ENCODE measurements around the gene TMEM191C.
"Not testable (repeated sequence)": the region's sequence is repeated elsewhere in the genome, so short reads cannot be mapped to it uniquely, and the experiment has no call there.

Gene TMEM191C

GRCh38 chr22:21455334-21456089, 11.7 kb upstream of the TMEM191C start:
- Histone ChIP-seq H3K9me2 (ENCODE audit: low read depth, low read length) (no peaks in the 10 kb centered on the region), H3K4me1 (ENCODE audit: insufficient read depth, low read length, severe bottlenecking) (no peaks in the 10 kb centered on the region), H3F3A (ENCODE audit: insufficient read depth, low read length) (no peaks in the 10 kb centered on the region; the same call in 1 of the 2 replicates), H3K4me3 (ENCODE audit: low read depth, low read length, poor library complexity, severe bottlenecking) (no peak overlapping the region), H3K9me3 (ENCODE audit: low read length) (no peaks in the 10 kb centered on the region), H3K27ac (ENCODE audit: low read depth, low read length, poor library complexity, severe bottlenecking) (no peak overlapping the region), H2AFZ (ENCODE audit: low read length) (no peak overlapping the region), H3K27me3 (ENCODE audit: insufficient read depth, low read length) (no peaks in the 10 kb centered on the region), H3K79me2 (ENCODE audit: insufficient read depth, low read length) (no peaks in the 10 kb centered on the region), H3K4me2 (ENCODE audit: low read length) (no peak overlapping the region), H3K36me3 (ENCODE audit: insufficient read depth, low read length) (no peaks in the 10 kb centered on the region), H3K9ac (ENCODE audit: low read length) (no peak overlapping the region), H4K20me1 (ENCODE audit: insufficient read depth, low read length) (no peaks in the 10 kb centered on the region)
- TF ChIP-seq CTCF (IDR thresholded peaks at IDR 0.05; ENCODE audit: low read length) = no peak
- TF ChIP-seq EZH2 (IDR thresholded peaks at IDR 0.05; ENCODE audit: borderline replicate concordance, low read length) = no peak

DNA sequence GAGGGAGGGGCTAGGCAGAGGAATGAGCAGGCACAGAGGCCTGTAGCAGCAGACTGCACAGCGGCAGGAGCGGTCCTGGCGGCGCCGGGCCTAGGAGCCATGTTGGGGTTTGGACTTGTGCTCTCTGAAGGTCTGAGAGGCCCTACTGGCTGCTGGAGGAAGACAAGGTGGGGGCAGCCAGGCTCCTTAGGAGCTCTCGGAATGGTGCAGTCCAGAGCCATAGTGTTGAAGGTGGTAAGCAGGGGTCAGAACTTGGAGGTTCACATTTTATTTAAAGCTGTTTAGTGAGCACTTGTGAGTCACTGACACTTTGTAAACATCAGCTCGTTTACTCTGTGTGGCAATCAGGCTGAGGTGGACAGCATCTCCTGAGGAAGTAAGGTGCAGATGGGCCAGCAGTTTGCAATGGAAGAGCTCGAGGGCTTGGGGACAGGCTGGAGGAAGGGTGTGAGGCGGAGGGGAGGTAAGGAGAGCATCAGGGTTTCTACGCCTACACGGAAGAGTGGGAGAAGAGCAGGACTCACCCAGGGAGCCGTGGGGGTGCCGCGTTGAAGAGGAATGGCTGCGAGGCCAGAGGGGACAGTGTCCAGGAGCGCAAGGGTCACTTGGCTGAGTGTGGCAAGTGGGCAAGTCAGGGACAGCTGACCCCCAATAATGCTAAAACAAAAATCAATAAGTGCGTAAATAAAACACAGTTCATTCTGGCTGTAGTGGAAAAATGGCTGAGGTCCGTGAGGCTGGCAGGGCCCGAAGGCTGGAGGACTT, 10.0 kb upstream of the TMEM191C start:
- no peak overlapping the region for H3K4me3 ChIP-seq (ENCODE audit: low read depth, low read length, poor library complexity, severe bottlenecking)
- H3K4me2 ChIP-seq (ENCODE audit: low read length) = no peak overlapping the region
- H3K4me1 ChIP-seq (ENCODE audit: insufficient read depth, low read length, severe bottlenecking) = no peaks in the 10 kb centered on the region
- no peak overlapping the region for H2AFZ ChIP-seq (ENCODE audit: low read length)
- no peak for TF ChIP-seq EZH2 (IDR thresholded peaks at IDR 0.05; ENCODE audit: borderline replicate concordance, low read length)
- no peak for TF ChIP-seq CTCF (IDR thresholded peaks at IDR 0.05; ENCODE audit: low read length)
- no peaks in the 10 kb centered on the region for H3K9me2 ChIP-seq (ENCODE audit: low read depth, low read length)
- H4K20me1 ChIP-seq (ENCODE audit: insufficient read depth, low read length) = no peaks in the 10 kb centered on the region
- H3K9me3 ChIP-seq (ENCODE audit: low read length) = no peaks in the 10 kb centered on the region
- no peaks in the 10 kb centered on the region for H3F3A ChIP-seq (ENCODE audit: insufficient read depth, low read length)
- H3K27ac ChIP-seq (ENCODE audit: low read depth, low read length, poor library complexity, severe bottlenecking) = no peak overlapping the region
- H3K27me3 ChIP-seq (ENCODE audit: insufficient read depth, low read length) = no peaks in the 10 kb centered on the region
- H3K36me3 ChIP-seq (ENCODE audit: insufficient read depth, low read length) = no peaks in the 10 kb centered on the region
- no peak overlapping the region for H3K9ac ChIP-seq (ENCODE audit: low read length)
- no peaks in the 10 kb centered on the region for H3K79me2 ChIP-seq (ENCODE audit: insufficient read depth, low read length)

DNA sequence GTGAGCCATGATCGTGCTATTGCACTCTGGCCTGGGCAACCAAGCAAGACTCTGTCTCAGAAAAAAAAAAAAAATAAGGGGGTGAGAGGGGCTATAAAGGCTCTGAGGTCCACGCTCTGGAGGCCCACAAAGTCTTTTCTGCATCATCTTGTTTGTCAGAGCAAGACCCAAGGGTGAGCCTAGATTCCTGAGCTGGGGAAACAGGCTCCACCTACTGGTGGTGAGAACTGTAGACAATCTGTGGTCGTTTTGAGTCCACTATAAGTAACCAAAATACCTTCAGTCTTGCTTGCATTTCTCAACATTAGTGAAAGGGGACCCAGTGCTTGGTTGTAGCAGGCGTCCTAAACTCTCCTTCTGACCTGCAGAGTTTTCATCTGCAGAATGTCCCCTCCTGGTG, 4.5 kb upstream of the TMEM191C start:
- H3K4me1 ChIP-seq (ENCODE audit: insufficient read depth, low read length, severe bottlenecking); H3K27me3 ChIP-seq (ENCODE audit: insufficient read depth, low read length); H3K4me2 ChIP-seq (ENCODE audit: low read length); H3K79me2 ChIP-seq (ENCODE audit: insufficient read depth, low read length); H4K20me1 ChIP-seq (ENCODE audit: insufficient read depth, low read length); H3K36me3 ChIP-seq (ENCODE audit: insufficient read depth, low read length); H3F3A ChIP-seq (ENCODE audit: insufficient read depth, low read length); H3K4me3 ChIP-seq (ENCODE audit: low read depth, low read length, poor library complexity, severe bottlenecking); H3K9me3 ChIP-seq (ENCODE audit: low read length); H3K9ac ChIP-seq (ENCODE audit: low read length); H2AFZ ChIP-seq (ENCODE audit: low read length); H3K9me2 ChIP-seq (ENCODE audit: low read depth, low read length); H3K27ac ChIP-seq (ENCODE audit: low read depth, low read length, poor library complexity, severe bottlenecking): not testable (repeated sequence)

GRCh38 chr22:21468194-21469096, 1.3 kb downstream of the TMEM191C start:
- H3K4me2 ChIP-seq (ENCODE audit: low read length) = peak overlapping the region; percentile 29; the same call in 1 of the 2 replicates

GRCh38 chr22:21469097-21469994, 2.2 kb downstream of the TMEM191C start:
- not testable (repeated sequence) for H3K27ac ChIP-seq (ENCODE audit: low read depth, low read length, poor library complexity, severe bottlenecking); H3K4me2 ChIP-seq (ENCODE audit: low read length); H4K20me1 ChIP-seq (ENCODE audit: insufficient read depth, low read length); H3K9ac ChIP-seq (ENCODE audit: low read length); H3F3A ChIP-seq (ENCODE audit: insufficient read depth, low read length); H3K9me2 ChIP-seq (ENCODE audit: low read depth, low read length); H3K79me2 ChIP-seq (ENCODE audit: insufficient read depth, low read length); H3K4me3 ChIP-seq (ENCODE audit: low read depth, low read length, poor library complexity, severe bottlenecking); H3K4me1 ChIP-seq (ENCODE audit: insufficient read depth, low read length, severe bottlenecking); H2AFZ ChIP-seq (ENCODE audit: low read length); H3K9me3 ChIP-seq (ENCODE audit: low read length); H3K27me3 ChIP-seq (ENCODE audit: insufficient read depth, low read length); H3K36me3 ChIP-seq (ENCODE audit: insufficient read depth, low read length)

More at GRCh38 chr22:21468194-21469096, 1.3 kb downstream of the TMEM191C start:
- not testable (repeated sequence) for H2AFZ ChIP-seq (ENCODE audit: low read length); H3K79me2 ChIP-seq (ENCODE audit: insufficient read depth, low read length); H3F3A ChIP-seq (ENCODE audit: insufficient read depth, low read length); H3K36me3 ChIP-seq (ENCODE audit: insufficient read depth, low read length); H3K9me2 ChIP-seq (ENCODE audit: low read depth, low read length); H3K9ac ChIP-seq (ENCODE audit: low read length); H4K20me1 ChIP-seq (ENCODE audit: insufficient read depth, low read length); H3K27me3 ChIP-seq (ENCODE audit: insufficient read depth, low read length); H3K9me3 ChIP-seq (ENCODE audit: low read length); H3K4me1 ChIP-seq (ENCODE audit: insufficient read depth, low read length, severe bottlenecking)
- Histone ChIP-seq H3K4me3 (ENCODE audit: low read depth, low read length, poor library complexity, severe bottlenecking) (peak overlapping the region; percentile 39), H3K27ac (ENCODE audit: low read depth, low read length, poor library complexity, severe bottlenecking) (peak overlapping the region; percentile 36)
